Activated CD8-positive, alpha-beta memory T cell treated with anti-CD3 and anti-CD28 coated beads for 36 hours (primary cell): ENCODE measurements around the gene PGGHG. TPM values are rescaled to one million over a fixed set of nuclear protein-coding genes. Genes with fewer than 3 reads are reported as not detected.
"Not testable (repeated sequence)": the region's sequence is repeated elsewhere in the genome, so short reads cannot be mapped to it uniquely, and the experiment has no call there.

Experiments
- CTCF ChIA-PET: fragments of 350-600 bp; sonication (Branson Sonifier 250); formaldehyde crosslinking; loops from one replicate; lab custom pipeline; 2021; ENCODE audit warnings: antibody characterized with exemption; lab: Charles Lee
- POLR2A ChIA-PET: fragments of 350-600 bp; sonication (Branson Sonifier 250); formaldehyde crosslinking; loops from one replicate; lab custom pipeline; 2021; ENCODE audit warnings: antibody characterized with exemption; lab: Charles Lee
- total RNA-seq, 2 experiments: library from RNA; stranded (reverse); gene quantifications; one replicate each; pipeline ENCODE4 v1.2.3, GENCODE V29; 2021

Gene PGGHG
- total RNA-seq, 2 experiments from 2014 or later, result 84.3 to 85.2 TPM

DNA sequence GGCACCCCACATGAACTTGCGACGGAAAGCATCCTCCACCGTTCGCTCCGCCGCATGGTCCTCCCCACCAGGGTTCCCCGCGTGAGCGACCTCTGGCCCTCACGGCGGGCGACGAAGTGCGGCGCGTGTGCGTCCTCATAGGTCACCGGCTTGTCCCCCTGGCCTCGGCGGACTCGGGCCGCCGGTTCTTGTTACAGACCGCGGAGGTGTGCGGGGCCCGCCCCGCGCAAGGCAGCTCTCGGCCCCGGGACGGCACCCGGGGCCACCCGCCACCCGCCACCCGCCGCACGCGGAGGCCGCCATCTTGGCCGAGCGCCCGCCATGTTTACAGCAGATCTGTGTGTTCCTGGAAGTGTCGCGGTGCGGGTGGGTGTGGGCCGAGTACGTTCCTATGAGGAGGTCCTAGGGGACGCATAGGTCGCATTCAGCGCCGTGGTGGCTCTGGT lies 15.2 kb downstream of the PGGHG start:
- ChIA-PET POLR2A (no interaction called here), CTCF (interaction anchor here (0.9 to 3.6 kb wide), 4 partner anchors 9 to 22 kb away, joined by 4 to 17 read pairs (median 12); partner anchors contain the start of gene PGGHG)

DNA sequence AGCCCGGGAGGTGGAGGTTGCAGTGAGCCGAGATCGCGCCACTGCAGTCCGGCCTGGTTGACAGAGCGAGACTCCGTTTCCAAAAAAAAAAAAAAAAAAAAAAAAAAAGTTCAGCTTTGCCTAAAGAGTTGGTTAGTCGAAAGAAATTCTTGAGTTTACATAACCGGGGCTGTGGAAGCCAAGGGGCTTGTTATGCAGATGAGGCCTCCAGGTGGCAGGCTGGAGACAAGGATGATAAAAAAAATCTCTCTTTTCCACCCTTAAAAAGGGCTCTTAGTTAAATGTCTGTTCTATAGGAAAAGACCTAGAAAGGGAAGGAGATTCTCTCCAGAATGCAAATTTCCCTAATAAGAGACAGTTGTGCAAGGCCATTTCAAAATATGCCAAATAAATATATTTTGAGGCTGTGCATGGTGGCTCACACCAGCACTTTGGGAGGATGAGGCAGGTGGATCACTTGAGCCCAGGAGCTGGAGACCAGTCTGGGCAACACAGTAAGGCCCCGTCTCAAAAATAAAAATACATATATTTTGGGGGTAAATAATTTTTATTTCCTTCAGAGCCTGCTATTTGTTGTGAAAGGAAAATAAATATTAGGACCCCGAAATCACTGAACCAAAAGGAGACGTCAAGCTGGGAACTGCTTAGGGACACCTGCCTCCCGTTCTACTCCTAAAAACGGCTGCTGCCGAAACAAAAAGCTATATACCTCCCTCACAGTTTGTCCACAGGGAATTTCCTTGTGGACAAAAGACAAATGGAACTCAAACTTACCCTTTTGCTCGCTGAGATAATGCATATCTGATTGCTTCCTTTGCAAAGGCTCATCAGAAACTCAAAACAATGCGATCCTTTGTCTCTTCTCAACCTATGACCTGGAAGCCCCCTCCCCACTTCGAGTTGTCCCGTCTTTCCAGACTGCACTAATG lies 16.3 kb downstream of the PGGHG start:
- ChIA-PET CTCF (interaction anchor here (0.7 to 3.6 kb wide), 17 partner anchors 10 to 518 kb away, joined by 3 to 17 read pairs (median 5); partner anchors contain the start of gene PGGHG), POLR2A (interaction anchor here (0.8 to 1.4 kb wide), 2 partner anchors 23 to 37 kb away, joined by 3 read pairs; no protein-coding TSS in a partner anchor)

DNA sequence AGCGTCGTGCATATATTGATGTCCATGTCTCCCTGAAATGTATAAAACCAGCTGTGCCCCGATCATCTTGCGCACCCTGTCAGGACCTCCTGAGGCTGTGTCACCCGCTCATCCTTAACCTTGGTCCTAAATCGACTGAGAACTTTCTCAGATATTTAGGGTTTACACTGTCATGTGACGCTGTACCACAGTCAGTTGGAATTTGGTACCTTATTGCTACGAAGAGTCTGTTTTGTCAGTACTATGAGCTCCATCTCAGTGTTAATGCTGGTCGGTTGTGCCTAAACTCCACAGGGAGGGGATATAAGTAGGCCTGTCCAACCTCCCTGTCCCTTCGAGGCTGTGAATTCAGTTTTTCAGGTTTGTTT lies 16.9 kb downstream of the PGGHG start:
- ChIA-PET CTCF (interaction anchor here (0.7 to 3.6 kb wide), 17 partner anchors 9 to 517 kb away, joined by 3 to 17 read pairs (median 5); partner anchors contain the start of gene PGGHG), POLR2A (interaction anchor here (1.4 kb wide), 1 partner anchor 24 kb away, joined by 3 read pairs; no protein-coding TSS in a partner anchor)

DNA sequence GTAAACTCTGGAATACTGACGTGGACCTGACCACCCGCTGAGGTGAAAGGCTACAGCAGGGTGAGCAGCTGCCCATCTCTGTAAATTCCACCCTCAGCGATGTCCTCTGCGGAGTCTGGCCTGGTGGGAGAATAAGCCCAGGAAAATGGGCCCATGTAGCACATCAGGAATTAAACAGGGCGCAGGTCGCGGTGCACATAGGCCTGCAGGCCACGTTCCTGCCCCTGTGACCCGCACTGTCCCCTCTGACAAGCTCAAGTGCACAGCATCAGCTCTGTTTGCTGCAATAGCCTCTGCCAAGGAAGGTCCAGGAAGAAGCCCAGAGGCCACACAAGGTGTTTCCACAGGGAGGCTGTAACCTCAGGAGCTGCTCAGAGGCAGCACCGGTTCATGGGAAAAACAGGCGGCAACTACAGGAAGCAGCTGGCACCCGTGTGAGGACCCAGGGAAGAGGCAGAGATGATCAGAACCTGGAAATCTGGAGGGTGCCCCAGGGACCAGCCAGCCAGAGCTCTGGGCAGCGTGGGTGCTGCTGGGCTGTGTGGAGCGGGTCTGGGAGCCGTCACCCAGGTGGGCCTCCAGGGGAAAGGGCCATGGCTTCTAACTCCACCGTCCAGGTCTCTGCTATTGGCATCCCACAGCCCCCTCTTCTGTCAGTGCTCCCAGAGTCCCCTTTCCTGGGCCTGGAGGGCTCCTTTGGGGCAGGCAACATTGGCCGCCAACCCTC lies 17.9 kb downstream of the PGGHG start:
- ChIA-PET POLR2A (interaction anchor here (1.4 kb wide), 1 partner anchor 25 kb away, joined by 3 read pairs; no protein-coding TSS in a partner anchor), CTCF (interaction anchor here (0.7 to 3.6 kb wide), 9 partner anchors 8 to 211 kb away, joined by 3 to 17 read pairs (median 7); no protein-coding TSS in a partner anchor)

DNA sequence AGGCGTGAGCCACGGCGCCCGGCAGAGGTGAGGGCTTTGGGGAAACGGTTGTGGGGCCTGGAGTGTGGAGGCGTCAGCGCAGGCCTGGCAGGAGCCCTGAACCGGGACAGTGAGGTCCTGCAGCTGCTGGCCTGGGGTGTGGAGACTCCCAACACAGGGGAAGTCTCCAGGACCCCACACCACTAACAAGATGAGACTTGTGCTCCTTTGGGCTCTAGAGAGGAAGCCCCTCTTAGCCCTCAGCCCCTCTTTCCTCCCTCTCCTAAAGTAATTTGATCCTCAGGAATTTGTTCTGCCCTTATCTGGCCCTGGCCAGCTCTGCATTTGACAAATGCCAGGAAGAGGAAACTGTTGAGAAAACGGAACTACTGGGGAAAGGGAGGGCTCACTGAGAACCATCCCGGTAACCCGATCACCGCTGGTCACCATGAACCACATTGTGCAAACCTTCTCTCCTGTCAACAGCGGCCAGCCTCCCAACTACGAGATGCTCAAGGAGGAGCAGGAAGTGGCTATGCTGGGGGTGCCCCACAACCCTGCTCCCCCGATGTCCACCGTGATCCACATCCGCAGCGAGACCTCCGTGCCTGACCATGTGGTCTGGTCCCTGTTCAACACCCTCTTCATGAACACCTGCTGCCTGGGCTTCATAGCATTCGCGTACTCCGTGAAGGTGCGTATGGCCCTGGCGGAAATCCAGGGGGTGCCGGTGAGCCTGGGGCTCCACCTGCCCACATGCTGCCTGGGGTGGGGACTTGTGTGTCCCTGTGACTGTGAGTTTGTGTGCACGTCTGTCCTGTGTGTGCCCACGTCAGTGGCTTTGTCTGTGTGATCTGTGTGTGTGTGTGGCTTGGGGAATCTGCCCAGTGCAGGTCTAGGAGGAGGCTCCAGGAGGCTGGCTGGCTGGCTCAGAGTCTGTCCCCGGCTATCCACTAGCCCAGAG lies 19.1 kb downstream of the PGGHG start, which contains the start of gene IFITM2:
TSS of gene IFITM2 (plus strand) at position 51 of the 943 bp plus-strand sequence. CDS start at position 428, 377 bp downstream.
- CTCF ChIA-PET, result interaction anchor here (0.8 to 1.9 kb wide), 2 partner anchors 10 to 51 kb away, joined by 5 read pairs; no protein-coding TSS in a partner anchor
- POLR2A ChIA-PET, result not testable (repeated sequence)

DNA sequence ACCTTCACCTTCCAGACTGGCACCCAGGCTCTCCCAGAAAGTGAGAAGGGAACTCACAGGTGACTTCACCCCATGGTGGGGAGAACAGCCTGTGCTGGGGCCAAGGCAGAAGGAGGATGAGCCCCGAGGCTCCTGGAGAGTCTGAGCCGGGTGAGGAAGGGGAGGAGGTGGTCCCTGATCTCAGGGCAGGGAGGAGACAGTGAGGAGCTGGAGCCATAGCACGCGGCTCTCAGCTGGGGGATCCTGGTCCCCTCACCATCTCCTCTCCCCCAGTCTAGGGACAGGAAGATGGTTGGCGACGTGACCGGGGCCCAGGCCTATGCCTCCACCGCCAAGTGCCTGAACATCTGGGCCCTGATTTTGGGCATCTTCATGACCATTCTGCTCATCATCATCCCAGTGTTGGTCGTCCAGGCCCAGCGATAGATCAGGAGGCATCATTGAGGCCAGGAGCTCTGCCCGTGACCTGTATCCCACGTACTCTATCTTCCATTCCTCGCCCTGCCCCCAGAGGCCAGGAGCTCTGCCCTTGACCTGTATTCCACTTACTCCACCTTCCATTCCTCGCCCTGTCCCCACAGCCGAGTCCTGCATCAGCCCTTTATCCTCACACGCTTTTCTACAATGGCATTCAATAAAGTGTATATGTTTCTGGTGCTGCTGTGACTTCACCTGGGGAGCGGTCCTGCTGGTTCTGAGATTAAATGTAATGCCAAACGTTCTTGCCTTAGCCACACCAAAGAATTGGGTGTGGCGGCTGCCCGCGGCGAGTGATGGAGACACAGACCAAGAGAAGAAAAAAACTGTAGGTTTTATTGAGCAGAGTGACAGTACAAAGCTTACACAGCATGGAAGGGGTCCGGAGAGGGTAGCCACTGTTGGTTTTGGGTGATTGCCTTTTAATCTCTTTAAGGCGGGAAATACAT lies 20.1 kb downstream of the PGGHG start:
- CTCF ChIA-PET, result interaction anchor here (0.8 to 1.9 kb wide), 5 partner anchors 9 to 50 kb away, joined by 3 to 5 read pairs (median 4); no protein-coding TSS in a partner anchor
- POLR2A ChIA-PET, result interaction anchor here (1.2 kb wide), 1 partner anchor 8 kb away, joined by 3 read pairs; no protein-coding TSS in a partner anchor

DNA sequence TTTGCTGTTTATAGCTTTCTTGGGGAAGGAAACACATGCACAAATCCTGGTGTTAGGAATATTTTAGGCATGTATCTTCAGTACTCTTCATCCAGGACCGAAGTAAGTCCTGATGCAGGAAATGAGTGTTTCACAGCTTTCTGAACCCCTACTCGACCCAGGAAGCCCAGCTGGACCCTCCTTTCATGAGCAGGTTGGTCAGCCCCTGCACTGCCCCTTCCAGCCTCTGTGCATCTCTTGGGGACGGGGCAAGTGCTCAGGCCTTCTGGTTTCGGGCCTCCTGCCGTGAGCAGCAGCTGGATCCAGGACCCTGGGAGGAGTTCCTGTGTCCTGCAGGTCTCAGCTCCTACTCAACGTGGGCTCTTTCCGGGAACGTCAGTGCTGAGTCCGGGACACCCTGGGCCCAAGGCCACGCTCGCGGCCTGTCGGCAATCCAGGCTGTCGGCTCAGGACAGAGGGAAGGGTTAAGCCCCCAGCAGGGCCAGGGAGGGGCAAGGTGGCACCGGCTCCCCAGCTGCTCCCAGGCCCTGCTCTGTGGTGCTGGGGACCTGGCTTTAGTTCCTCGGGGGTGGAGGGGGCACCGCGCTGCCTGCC lies 21.1 kb downstream of the PGGHG start:
- ChIA-PET POLR2A (interaction anchor here (1.2 kb wide), 1 partner anchor 7 kb away, joined by 3 read pairs; no protein-coding TSS in a partner anchor), CTCF (interaction anchor here (0.8 to 1.9 kb wide), 3 partner anchors 31 to 49 kb away, joined by 3 to 5 read pairs (median 4); no protein-coding TSS in a partner anchor)

DNA sequence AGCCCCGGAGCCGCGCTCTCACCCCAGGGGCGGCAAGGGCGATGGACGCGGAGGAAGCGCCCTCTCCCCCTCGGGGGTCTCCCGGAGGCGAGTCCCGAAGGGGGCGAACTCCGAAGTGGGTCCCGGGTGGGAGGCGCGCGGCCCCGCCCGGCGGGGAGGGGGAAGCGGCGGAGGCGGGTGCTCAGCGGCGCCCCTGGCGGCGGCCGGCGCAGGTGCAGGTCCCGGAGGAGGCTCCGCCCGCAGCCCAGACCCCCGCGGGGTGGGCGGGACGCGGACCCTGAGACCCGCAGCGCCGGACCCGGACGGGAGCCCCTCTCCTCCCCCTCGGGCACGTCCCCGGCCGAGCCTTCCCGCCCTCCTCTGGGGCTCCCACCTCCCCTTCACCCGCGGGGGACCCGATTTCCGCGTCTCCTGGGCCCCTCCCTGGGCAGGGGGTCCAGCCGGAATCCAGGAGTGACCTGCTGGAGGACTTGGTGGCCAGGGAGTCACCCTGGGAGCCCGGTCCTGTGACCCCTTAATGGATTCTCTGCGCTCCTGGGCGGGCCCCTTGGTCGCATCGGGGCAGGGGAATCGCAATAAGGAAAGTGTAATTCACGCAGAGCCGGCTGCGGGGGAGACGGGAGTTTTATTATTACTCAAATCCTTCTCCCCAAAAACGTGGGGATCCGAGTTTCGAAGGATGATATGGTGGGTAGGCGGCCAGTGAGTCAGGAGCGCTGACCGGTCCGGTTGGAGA lies 22.3 kb downstream of the PGGHG start:
- CTCF ChIA-PET, result interaction anchor here (0.7 to 1.5 kb wide), 2 partner anchors 30 to 225 kb away, joined by 3 to 7 read pairs; no protein-coding TSS in a partner anchor
- POLR2A ChIA-PET, result not testable (repeated sequence)

DNA sequence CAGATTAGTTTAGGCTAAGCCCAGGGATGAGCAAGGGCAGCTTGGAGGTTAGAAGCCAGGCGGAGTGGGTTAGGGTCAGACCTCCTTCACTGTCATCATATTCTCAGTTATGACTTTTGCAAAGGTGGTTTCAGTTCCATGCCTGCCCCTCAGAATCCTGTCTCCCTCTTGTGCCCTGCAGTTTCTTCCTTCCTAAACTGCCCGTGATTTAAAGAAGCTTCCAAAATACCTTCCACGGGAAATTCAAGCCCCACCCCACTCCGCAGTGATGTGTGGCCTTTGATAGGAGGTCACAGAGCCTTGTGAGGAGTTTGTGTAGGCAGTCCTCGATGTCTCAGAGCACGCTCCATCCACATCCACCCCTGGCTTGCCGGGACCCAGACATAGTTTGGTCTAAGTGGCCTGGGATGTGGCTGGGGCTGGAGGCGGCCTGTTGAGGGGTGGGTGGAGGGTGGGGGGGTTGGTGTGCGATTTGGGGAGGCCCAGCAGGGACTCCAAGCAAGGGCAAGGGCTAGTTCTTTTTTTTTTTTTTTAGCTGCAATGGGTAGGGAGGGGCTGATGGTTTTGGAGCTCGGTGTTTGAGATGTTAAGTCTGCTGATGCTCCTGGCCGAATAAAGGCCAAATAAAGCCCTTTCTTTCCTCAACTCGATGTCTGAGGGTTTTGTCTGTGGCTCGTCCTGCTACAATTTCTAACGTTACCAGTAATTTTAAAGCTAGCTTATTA lies 23.3 kb downstream of the PGGHG start:
- ChIA-PET CTCF (interaction anchor here (0.7 to 1.5 kb wide), 8 partner anchors 15 to 224 kb away, joined by 3 to 7 read pairs (median 3); partner anchors contain the start of gene NLRP6), POLR2A (interaction anchor here (0.6 to 0.7 kb wide), 4 partner anchors 31 to 403 kb away, joined by 3 to 4 read pairs (median 3); no protein-coding TSS in a partner anchor)

DNA sequence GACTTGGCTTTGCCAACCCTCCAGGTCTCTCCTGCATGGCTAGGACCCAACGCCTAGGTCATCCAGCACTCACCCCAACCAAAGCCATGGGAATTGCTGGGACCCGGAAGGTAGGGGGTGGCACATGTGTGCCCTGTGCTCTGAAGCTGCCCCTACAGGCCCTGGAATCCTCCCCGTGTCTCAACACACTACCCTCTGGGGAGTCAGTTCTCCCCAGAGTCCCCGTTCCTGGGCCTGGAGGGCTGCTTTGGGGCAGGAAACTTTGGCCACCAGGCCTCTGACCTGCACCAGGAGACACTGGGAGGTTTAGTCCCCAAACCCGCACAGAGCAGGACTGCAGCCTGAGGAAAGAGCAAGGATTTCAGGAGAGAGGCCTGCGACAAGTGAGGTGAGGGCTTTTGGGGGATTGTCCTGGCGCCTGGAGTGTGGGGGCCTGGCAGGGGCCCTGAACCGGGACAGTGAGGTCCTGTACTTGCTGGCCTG lies 24.4 kb downstream of the PGGHG start:
- ChIA-PET CTCF (interaction anchor here (1.2 kb wide), 1 partner anchor 51 kb away, joined by 4 read pairs; no protein-coding TSS in a partner anchor), POLR2A (no interaction called here)

DNA sequence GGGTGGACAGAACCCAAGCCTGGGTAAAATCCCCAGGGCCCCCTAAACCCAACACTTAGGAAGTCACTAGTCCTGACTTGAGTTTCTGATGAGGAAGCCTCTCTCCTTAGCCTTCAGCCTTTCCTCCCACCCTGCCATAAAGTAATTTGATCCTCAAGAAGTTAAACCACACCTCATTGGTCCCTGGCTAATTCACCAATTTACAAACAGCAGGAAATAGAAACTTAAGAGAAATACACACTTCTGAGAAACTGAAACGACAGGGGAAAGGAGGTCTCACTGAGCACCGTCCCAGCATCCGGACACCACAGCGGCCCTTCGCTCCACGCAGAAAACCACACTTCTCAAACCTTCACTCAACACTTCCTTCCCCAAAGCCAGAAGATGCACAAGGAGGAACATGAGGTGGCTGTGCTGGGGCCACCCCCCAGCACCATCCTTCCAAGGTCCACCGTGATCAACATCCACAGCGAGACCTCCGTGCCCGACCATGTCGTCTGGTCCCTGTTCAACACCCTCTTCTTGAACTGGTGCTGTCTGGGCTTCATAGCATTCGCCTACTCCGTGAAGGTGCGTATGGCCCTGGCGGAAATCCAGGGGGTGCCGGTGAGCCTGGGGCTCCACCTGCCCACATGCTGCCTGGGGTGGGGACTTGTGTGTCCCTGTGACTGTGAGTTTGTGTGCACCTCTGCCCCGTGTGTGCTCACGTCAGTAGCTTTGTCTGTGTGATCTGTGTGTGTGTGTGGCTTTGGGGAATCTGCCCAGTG lies 25.0 kb downstream of the PGGHG start, which contains the start of gene IFITM1:
TSS of gene IFITM1 (plus strand) at position 254 of the 767 bp plus-strand sequence. CDS start at position 385, 131 bp downstream.
- POLR2A ChIA-PET, result interaction anchor here (1.4 kb wide), 1 partner anchor 13 kb away, joined by 6 read pairs; no protein-coding TSS in a partner anchor
- CTCF ChIA-PET, result interaction anchor here (1.7 kb wide), 1 partner anchor 9 kb away, joined by 8 read pairs; no protein-coding TSS in a partner anchor

DNA sequence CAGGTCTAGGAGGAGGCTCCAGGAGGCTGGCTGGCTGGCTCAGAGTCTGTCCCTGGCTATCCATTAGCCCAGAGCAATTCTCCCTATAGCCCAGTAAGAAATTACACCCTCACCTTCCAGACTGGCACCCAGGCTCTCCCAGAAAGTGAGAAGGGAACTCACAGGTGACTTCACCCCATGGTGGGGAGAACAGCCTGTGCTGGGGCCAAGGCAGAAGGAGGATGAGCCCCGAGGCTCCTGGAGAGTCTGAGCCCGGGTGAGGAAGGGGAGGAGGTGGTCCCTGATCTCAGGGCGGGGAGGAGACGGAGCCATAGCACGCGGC lies 25.6 kb downstream of the PGGHG start:
- CTCF ChIA-PET, result interaction anchor here (1.7 kb wide), 1 partner anchor 9 kb away, joined by 8 read pairs; no protein-coding TSS in a partner anchor

DNA sequence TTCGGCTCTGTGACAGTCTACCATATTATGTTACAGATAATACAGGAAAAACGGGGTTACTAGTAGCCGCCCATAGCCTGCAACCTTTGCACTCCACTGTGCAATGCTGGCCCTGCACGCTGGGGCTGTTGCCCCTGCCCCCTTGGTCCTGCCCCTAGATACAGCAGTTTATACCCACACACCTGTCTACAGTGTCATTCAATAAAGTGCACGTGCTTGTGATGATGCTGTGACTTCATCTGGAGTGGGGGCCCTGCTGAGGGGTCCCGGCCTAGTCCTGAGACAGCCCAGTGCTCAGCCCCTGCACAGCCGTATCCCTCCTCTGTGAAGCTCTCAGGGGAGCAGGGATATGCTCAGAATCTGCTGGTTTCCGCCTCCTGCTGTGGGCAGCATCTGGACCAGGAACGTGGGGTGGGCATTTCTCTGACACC lies 26.1 kb downstream of the PGGHG start:
- CTCF ChIA-PET, result interaction anchor here (1.2 to 1.7 kb wide), 2 partner anchors 10 to 78 kb away, joined by 3 to 8 read pairs; partner anchors contain the start of gene PSMD13
- POLR2A ChIA-PET, result interaction anchor here (0.9 to 2.5 kb wide), 3 partner anchors 12 to 108 kb away, joined by 3 to 11 read pairs (median 6); partner anchors contain the start of genes BET1L and RIC8A

More for the DNA sequence above, 25.6 kb downstream of the PGGHG start:
- POLR2A ChIA-PET, result interaction anchor here (1.4 kb wide), 1 partner anchor 13 kb away, joined by 6 read pairs; no protein-coding TSS in a partner anchor
